ENCODE measurements around the gene TCP11X2. TPM values are rescaled to one million over a fixed set of nuclear protein-coding genes. Genes with fewer than 3 reads are reported as not detected.
"Not testable (repeated sequence)": the region's sequence is repeated elsewhere in the genome, so short reads cannot be mapped to it uniquely, and the experiment has no call there.

Gene TCP11X2
- total and polyA plus RNA-seq, 4 donors, result not detected

DNA sequence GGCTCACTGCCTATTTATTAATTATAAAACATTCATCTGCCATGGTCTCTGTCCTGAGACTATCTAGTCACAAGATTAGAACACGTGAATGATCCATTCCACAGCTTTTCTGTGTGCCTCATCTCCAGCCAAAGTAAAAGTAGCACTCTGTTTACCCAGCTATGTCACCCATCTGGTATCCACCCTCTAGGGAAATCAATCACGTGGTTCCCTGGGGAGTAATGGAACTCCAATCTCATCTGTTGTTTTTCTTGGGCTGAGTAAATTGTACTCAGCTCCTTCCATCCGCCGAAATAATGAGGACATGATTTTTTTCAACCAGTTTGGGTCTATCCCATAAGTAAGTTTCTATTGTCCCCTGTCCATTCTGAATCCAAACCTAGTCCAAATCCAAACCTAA is 13.0 kb downstream of the TCP11X2 start:
- no CpG with 5 or more reads among the region's 4 CpGs for WGBS, 2 donors
- intact Hi-C loops (cut with DNase I); H3K9me3 ChIP-seq (ENCODE audit: control insufficient read depth, low read length); H3K4me1 ChIP-seq (ENCODE audit: control insufficient read depth in 1 of 2, insufficient read depth in 2 of 2, low read length in 2 of 2); H3K4me3 ChIP-seq (ENCODE audit: low read length in 2 of 2); DNase-seq; H3K27me3 ChIP-seq (ENCODE audit: control insufficient read depth in 1 of 2, insufficient read depth in 2 of 2, low read length in 1 of 2); H3K27ac ChIP-seq (ENCODE audit: low read depth in 1 of 2, low read length in 2 of 2); H3K36me3 ChIP-seq (ENCODE audit: control insufficient read depth in 1 of 2, insufficient read depth in 2 of 2, low read length in 1 of 2): not testable (repeated sequence)
- ATAC-seq (ENCODE audit: low FRiP score), result peak; percentile 56

DNA sequence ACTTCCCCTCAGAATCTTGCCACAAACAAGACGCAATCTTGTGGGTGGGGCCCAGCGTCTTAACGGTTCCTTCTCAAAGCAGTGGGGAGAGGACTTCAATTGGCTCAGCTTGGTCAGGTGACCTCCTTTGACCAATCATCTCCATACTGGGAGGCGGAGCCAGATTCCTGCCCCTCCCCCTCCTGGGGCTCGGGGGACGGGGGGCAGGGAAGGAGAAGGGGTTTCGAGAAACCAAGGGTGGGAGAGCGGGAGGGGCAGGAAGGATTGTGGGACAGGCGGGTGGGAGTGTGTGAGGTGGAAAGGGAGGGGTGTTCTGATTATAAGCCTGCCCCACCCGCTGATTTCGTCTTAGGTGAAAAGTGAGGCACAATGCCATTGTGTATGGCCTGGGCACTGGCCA is 31.7 kb downstream of the TCP11X2 start, which contains the start of gene NXF2B:
Gene NXF2B, minus strand, starts transcription at position 101 of the 400 bp plus-strand sequence. CDS start 59,972 bp downstream, outside the sequence.
- H3K27me3 ChIP-seq (ENCODE audit: control insufficient read depth in 1 of 2, insufficient read depth in 2 of 2, low read length in 1 of 2); H3K9me3 ChIP-seq (ENCODE audit: control insufficient read depth, low read length); H3K4me1 ChIP-seq (ENCODE audit: control insufficient read depth in 1 of 2, insufficient read depth in 2 of 2, low read length in 2 of 2); H3K36me3 ChIP-seq (ENCODE audit: control insufficient read depth in 1 of 2, insufficient read depth in 2 of 2, low read length in 1 of 2); DNase-seq; ATAC-seq (ENCODE audit: low FRiP score); H3K4me3 ChIP-seq (ENCODE audit: low read length in 2 of 2); H3K27ac ChIP-seq (ENCODE audit: low read depth in 1 of 2, low read length in 2 of 2); intact Hi-C loops (cut with DNase I): not testable (repeated sequence)
- no CpG with 5 or more reads among the region's 11 CpGs for WGBS, 2 donors

- H3K4me3 ChIP-seq (ENCODE audit: low read length in 2 of 2); H3K9me3 ChIP-seq (ENCODE audit: control insufficient read depth, low read length); H3K27ac ChIP-seq (ENCODE audit: low read depth in 1 of 2, low read length in 2 of 2); intact Hi-C loops (cut with DNase I); DNase-seq; H3K27me3 ChIP-seq (ENCODE audit: control insufficient read depth in 1 of 2, insufficient read depth in 2 of 2, low read length in 1 of 2); H3K4me1 ChIP-seq (ENCODE audit: control insufficient read depth in 1 of 2, insufficient read depth in 2 of 2, low read length in 2 of 2); H3K36me3 ChIP-seq (ENCODE audit: control insufficient read depth in 1 of 2, insufficient read depth in 2 of 2, low read length in 1 of 2); ATAC-seq (ENCODE audit: low FRiP score): not testable (repeated sequence)
- no CpG with 5 or more reads among the region's 4 CpGs for WGBS, 2 donors
These were observed 57.1 kb downstream of the TCP11X2 start for GRCh38 chrX:102414493-102414892.

Other genes with a start within 250 kb of the TCP11X2 start
- not detected for gene NXF2, start 224.6 kb downstream of the TCP11X2 start, total RNA-seq
- not detected for gene NXF2, start 224.6 kb downstream of the TCP11X2 start, polyA plus RNA-seq
- not detected for gene NXF2B, start 31.8 kb downstream of the TCP11X2 start, total RNA-seq
- not detected for gene NXF2B, start 31.8 kb downstream of the TCP11X2 start, polyA plus RNA-seq
- gene TMSB15A, start 44.9 kb upstream of the TCP11X2 start, total RNA-seq, result 1 to 10 TPM in 1 of 2 donors, under 1 TPM in 1; 0.55 to 1.2 TPM
- gene TMSB15A, start 44.9 kb upstream of the TCP11X2 start, polyA plus RNA-seq, result 1 to 10 TPM; 2.4 to 3.8 TPM
- 1 to 10 TPM; 7.3 to 9.7 TPM for gene ARMCX5, start 127.7 kb upstream of the TCP11X2 start, total RNA-seq
- gene ARMCX5, start 127.7 kb upstream of the TCP11X2 start, polyA plus RNA-seq, result 1 to 10 TPM; 2.5 to 5.9 TPM
- gene GPRASP1, start 179.7 kb upstream of the TCP11X2 start, total RNA-seq, result 10 to 100 TPM; 19.9 to 27.3 TPM
- gene GPRASP1, start 179.7 kb upstream of the TCP11X2 start, polyA plus RNA-seq, result 10 to 100 TPM in 1 of 2 donors, 1 to 10 TPM in 1; 3.3 to 17.0 TPM
- 10 to 100 TPM; 10.7 to 15.3 TPM for gene GPRASP2, start 240.6 kb upstream of the TCP11X2 start, total RNA-seq
- 1 to 10 TPM; 6.6 to 7.4 TPM for gene GPRASP2, start 240.6 kb upstream of the TCP11X2 start, polyA plus RNA-seq
- gene GPRASP3, start 248.9 kb upstream of the TCP11X2 start, total RNA-seq, result 1 to 10 TPM; 4.8 to 9.1 TPM
- 1 to 10 TPM; 2.0 to 2.6 TPM for gene GPRASP3, start 248.9 kb upstream of the TCP11X2 start, polyA plus RNA-seq

Measured in aorta (tissue), 5 donors.